Fibroblast of pulmonary artery (primary cell): Measurements from ENCODE around the gene PRPF6.
A peak's percentile ranks its signal among the peaks of the same experiment; 100 is the strongest.

Source experiments
- DNase-seq: peaks from one replicate; pipeline ENCODE4 v3.0.0-alpha.2; 2010; ENCODE audit warnings: low read depth
- H3K4me3 ChIP-seq: replicated peaks from 2 replicates; pipeline ENCODE4 v1.5.1; 2011; ENCODE audit warnings: low read depth, mild to moderate bottlenecking, control low read depth, low read length, moderate library complexity
- TF ChIP-seq, protein P1 (sequence below): IDR thresholded peaks from 2 replicates; pipeline ENCODE4 v1.5.1; 2011; ENCODE audit warnings: mild to moderate bottlenecking, control low read depth, low read length, inconsistent platforms; ENCODE audit errors: missing control alignments

Gene PRPF6

DNA sequence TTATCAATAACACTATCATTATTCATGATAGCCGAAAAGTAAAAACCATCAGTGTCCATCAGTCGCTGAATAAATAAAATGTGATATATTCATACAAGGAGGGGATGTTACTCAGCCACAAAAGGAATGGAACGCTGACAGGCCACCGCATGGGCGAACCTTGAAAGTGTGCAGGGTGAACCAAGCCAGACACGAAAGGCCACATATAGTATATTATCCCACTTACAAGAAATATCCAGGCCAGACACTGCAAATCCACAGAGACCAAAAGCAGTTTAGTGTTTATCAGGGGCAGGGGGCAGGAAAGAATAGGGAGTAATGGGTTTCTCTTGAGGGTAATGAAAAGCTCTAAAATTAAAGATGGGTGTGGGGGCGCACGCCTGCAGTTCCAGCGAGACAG, 62.8 kb downstream of the PRPF6 start:
- no peak overlapping the region for H3K4me3 ChIP-seq
- DNase-seq = no peak
- TF ChIP-seq, protein P1, sequence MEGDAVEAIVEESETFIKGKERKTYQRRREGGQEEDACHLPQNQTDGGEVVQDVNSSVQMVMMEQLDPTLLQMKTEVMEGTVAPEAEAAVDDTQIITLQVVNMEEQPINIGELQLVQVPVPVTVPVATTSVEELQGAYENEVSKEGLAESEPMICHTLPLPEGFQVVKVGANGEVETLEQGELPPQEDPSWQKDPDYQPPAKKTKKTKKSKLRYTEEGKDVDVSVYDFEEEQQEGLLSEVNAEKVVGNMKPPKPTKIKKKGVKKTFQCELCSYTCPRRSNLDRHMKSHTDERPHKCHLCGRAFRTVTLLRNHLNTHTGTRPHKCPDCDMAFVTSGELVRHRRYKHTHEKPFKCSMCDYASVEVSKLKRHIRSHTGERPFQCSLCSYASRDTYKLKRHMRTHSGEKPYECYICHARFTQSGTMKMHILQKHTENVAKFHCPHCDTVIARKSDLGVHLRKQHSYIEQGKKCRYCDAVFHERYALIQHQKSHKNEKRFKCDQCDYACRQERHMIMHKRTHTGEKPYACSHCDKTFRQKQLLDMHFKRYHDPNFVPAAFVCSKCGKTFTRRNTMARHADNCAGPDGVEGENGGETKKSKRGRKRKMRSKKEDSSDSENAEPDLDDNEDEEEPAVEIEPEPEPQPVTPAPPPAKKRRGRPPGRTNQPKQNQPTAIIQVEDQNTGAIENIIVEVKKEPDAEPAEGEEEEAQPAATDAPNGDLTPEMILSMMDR = no peak

DNA sequence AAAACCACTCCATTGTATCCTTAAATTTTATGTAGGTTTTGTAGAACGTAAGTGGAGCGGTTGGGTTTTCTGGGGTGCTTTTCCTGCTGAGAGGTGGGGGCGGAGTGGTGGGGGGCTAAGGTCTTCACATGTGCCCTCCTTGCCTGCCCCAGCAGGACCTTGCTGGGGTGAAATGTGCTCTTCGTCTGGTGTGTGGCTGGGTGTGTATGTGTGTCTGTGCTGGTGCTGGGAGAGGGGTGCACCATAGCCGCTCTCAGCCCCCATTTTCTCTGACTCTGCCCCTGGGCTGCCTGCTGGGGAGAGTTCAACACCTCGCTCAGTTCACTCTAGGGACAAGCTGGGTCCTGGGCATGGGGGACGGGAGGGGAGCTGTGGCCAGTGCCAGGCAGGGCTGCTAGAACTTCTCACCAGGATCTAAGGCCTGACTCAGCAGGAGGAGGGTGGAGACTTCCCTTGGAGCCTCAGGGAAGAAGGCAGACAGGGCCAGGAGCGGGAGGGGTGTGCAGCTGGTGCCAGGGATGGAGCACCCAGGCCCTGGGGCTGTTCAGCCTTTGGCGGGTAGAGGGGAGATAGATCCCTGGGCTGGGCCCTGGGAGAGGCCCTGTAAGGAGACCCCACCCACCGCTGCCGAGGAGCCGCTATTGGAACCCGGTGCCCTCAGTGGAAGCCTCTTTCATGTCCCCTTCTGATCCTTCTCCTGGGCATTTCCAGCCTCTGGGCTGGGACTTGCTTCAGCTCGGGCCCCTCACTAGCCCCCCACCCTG, 63.7 kb downstream of the PRPF6 start:
- no peak overlapping the region for H3K4me3 ChIP-seq
- peak; percentile 57 for DNase-seq
- TF ChIP-seq, protein P1 = no peak

DNA sequence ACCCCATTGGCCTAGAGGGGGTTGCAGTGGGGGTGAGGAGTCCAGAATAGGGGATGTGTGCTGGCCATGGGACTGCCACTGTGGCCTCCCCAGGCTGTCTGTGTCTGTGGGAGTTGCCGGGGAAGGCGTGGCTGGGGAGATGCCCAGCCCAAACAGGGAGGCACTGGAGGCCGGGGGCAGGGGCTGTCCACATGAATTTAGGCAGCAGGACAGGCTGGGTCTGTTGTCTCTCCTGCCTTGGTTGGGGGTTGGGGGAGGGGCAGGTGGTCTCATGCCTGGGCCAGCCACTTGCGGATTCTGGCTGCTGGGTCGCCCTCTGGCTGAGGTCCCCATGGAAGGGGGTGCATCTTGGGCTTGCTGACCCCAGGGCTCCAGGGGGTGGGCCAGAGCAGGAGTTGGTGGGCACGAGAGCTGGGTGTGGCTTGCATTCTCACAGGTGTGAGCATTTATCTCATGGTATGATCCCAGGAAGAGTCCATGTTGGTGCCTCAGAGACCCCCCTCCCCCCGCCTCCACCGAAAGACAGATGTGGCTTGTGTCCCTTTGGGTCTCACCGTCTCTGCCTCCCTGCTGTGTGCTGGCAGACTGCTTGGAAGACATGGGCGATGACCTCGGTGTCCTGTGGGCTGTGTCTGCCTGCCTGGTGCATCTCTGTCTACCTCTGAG, 64.5 kb downstream of the PRPF6 start:
- DNase-seq = no peak
- no peak overlapping the region for H3K4me3 ChIP-seq
- TF ChIP-seq, protein P1 = no peak

DNA sequence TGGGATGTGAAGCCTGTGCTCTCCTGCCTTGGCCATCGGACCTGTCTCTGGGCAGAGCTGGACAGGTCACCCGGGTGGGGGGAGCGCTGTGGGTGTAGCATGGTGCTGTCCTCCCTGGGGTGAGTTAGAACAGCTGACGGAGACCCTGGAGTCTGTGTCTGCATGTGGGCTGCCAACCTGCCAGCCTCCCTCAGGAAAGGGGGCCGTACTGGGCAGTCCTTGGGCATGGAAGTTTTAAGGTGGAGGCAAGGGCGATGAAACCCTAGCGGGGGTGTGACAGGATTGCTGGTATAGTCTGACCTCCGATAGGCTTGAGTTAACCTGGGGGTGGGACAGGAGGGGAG, 66.1 kb downstream of the PRPF6 start:
- H3K4me3 ChIP-seq = no peak overlapping the region
- DNase-seq = no peak
- TF ChIP-seq, protein P1 = no peak

DNA sequence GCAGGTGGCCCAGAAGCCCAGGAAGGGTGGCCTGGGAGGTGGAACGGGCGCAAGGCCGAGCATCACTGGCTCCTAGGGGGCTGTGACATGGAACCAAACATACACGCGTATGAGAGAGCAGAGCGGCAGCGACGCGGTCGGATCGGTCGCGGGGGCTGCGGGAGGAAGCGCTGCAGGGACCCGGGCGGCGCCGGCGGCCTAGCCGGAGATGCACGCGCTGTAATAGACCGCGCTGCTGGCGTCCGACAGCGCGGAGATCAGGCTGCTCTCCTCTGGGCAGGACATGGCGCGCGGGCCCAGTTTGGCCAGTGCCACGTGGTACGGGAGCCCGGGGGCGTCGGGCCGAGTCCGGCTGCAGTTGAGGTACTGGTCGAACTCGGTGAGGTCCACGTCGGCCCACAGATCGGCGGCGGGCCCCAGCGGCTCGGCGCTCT, 67.1 kb downstream of the PRPF6 start:
- peak overlapping the region; percentile 30 for H3K4me3 ChIP-seq
- DNase-seq = no peak
- TF ChIP-seq, protein P1 = no peak

DNA sequence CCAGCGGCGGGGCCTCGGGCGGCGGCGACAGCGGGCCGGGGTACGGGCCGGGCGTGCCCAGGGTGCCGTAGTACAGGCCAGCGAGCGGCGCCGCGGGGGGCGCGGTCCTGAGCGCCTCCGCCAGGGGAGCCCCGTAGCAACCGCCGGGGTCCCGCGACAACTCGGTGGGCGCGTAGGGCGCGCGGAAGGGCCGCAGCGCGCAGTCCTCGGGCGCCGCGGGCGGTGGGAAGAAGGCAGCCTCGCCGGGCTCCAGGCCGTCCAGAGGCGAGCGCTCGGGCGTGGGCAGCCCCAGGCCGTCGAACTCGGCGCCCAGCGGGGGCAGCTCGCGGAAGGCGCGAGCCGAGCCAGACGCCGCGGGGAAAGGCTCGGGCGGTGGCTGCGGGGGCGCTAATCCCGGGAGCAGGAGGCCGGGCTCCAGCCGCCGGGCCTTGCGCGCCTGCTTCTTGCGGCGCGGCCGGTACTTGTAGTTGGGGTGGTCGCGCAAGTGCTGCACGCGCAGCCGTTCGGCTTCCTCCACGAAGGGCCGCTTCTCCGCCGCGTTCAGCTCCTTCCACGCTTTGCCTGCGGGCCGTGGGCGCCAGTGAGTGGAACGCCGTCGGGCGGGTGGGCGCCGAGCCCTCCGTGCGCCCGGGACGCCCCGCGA, 67.6 kb downstream of the PRPF6 start:
- peak overlapping the region; percentile 34 for H3K4me3 ChIP-seq
- DNase-seq = no peak
- TF ChIP-seq, protein P1 = no peak
